GM19025 (cell line): ENCODE results near the gene UNC5A.

ENCODE experiments used
- ATAC-seq: cut with Tn5 transposase; IDR thresholded peaks from one replicate; pipeline ENCODE4 v1.9.1; 2021; ENCODE audit warnings: mild to moderate bottlenecking, low read depth, moderate library complexity; ENCODE audit not compliant: unreplicated experiment

UNC5A gene

GRCh38 chr5:176837707-176838115 lies 27.4 kb downstream of the UNC5A start:
- ATAC-seq, result no peak

GRCh38 chr5:176843673-176844072 lies 33.3 kb downstream of the UNC5A start:
- no peak for ATAC-seq

GRCh38 chr5:176844281-176844680 lies 33.9 kb downstream of the UNC5A start:
- ATAC-seq, result no peak

GRCh38 chr5:176844706-176845391 lies 34.5 kb downstream of the UNC5A start:
- no peak for ATAC-seq

GRCh38 chr5:176845392-176845713 lies 35.0 kb downstream of the UNC5A start:
- no peak for ATAC-seq

GRCh38 chr5:176846335-176847140 lies 36.2 kb downstream of the UNC5A start:
- no peak for ATAC-seq

- no peak for ATAC-seq
Observed at GRCh38 chr5:176847148-176847547, 36.8 kb downstream of the UNC5A start.

GRCh38 chr5:176847726-176848290 lies 37.4 kb downstream of the UNC5A start:
- no peak for ATAC-seq

- no peak for ATAC-seq
Observed at GRCh38 chr5:176848651-176849050, 38.3 kb downstream of the UNC5A start.

GRCh38 chr5:176849611-176850227 lies 39.4 kb downstream of the UNC5A start:
- no peak for ATAC-seq

GRCh38 chr5:176850371-176851245 lies 40.2 kb downstream of the UNC5A start:
- no peak for ATAC-seq

GRCh38 chr5:176851380-176851779 lies 41.0 kb downstream of the UNC5A start:
- no peak for ATAC-seq

GRCh38 chr5:176851871-176852658 lies 41.7 kb downstream of the UNC5A start:
- ATAC-seq, result no peak

GRCh38 chr5:176853151-176853778 lies 42.9 kb downstream of the UNC5A start:
- ATAC-seq, result no peak

- no peak for ATAC-seq
Observed at GRCh38 chr5:176854164-176854563, 43.8 kb downstream of the UNC5A start.

- ATAC-seq, result no peak
Observed at GRCh38 chr5:176855598-176855997, 45.2 kb downstream of the UNC5A start.

GRCh38 chr5:176856746-176857145 lies 46.4 kb downstream of the UNC5A start:
- ATAC-seq, result no peak

- no peak for ATAC-seq
Observed at GRCh38 chr5:176857216-176857893, 47.0 kb downstream of the UNC5A start.

GRCh38 chr5:176857894-176858273 lies 47.5 kb downstream of the UNC5A start:
- no peak for ATAC-seq
